GM23338 (cell line): ENCODE data around the gene RFFL. TPM values are rescaled to one million over a fixed set of nuclear protein-coding genes. Genes with fewer than 3 reads are reported as not detected.
"Not testable (repeated sequence)": the region's sequence is repeated elsewhere in the genome, so short reads cannot be mapped to it uniquely, and the experiment has no call there.

ENCODE experiments used
- ATAC-seq: fragments of 200-7000 bp; cut with Tn5 transposase; 3 replicates; pipeline ENCODE4 v1.9.1; 2020
- DNase-seq: peaks from one replicate; pipeline ENCODE4 v3.0.0-alpha.2; 2015; ENCODE audit warnings: low spot score
- H2AFZ ChIP-seq: fragments of 200-600 bp; sonication (generic); 2 replicates; pipeline ENCODE4 v1.8.0; 2016; ENCODE audit warnings: antibody characterized with exemption, mild to moderate bottlenecking, moderate library complexity
- H3F3A ChIP-seq: fragments of 200-600 bp; sonication (generic); replicated peaks from 2 replicates; pipeline ENCODE4 v1.8.0; 2017; ENCODE audit warnings: antibody characterized with exemption, mixed run types, low read depth
- H3K27ac ChIP-seq: fragments of 200-600 bp; sonication (generic); 2 replicates; pipeline ENCODE4 v1.6.1; 2016; ENCODE audit warnings: low read depth
- H3K27me3 ChIP-seq: fragments of 200-600 bp; sonication (generic); 2 replicates; pipeline ENCODE4 v1.8.0; 2016; ENCODE audit warnings: mild to moderate bottlenecking, mixed run types, moderate library complexity; ENCODE audit not compliant: insufficient read depth
- H3K36me3 ChIP-seq: fragments of 200-600 bp; sonication (generic); 2 replicates; pipeline ENCODE4 v1.8.0; 2016; ENCODE audit warnings: mild to moderate bottlenecking; ENCODE audit not compliant: insufficient read depth
- H3K4me1 ChIP-seq: fragments of 200-600 bp; sonication (generic); 2 replicates; pipeline ENCODE4 v1.8.0; 2016; ENCODE audit warnings: mild to moderate bottlenecking, moderate library complexity; ENCODE audit not compliant: insufficient read depth
- H3K4me2 ChIP-seq: fragments of 200-600 bp; sonication (generic); 2 replicates; pipeline ENCODE4 v1.7.1; 2017; ENCODE audit warnings: mixed run types
- H3K4me3 ChIP-seq: fragments of 200-600 bp; sonication (generic); 2 replicates; pipeline ENCODE4 v1.6.1; 2016; ENCODE audit warnings: mixed run types
- H3K79me2 ChIP-seq: fragments of 200-600 bp; sonication (generic); replicated peaks from 2 replicates; pipeline ENCODE4 v1.8.0; 2017; ENCODE audit warnings: mild to moderate bottlenecking; ENCODE audit not compliant: insufficient read depth
- H3K9me2 ChIP-seq: fragments of 200-600 bp; sonication (generic); 2 replicates; pipeline ENCODE4 v1.8.0; 2017; ENCODE audit not compliant: insufficient read depth
- H4K20me1 ChIP-seq: fragments of 200-600 bp; sonication (generic); replicated peaks from 2 replicates; pipeline ENCODE4 v1.8.0; 2017; ENCODE audit warnings: mild to moderate bottlenecking; ENCODE audit not compliant: insufficient read depth
- H3K27ac Mint-ChIP-seq: 2 replicates; pipeline ENCODE4 v1.8.0; 2020; ENCODE audit warnings: inconsistent platforms, mild to moderate bottlenecking, moderate library complexity, mixed read lengths
- H3K27me3 Mint-ChIP-seq: 3 replicates; pipeline ENCODE4 v1.8.0; 2022; ENCODE audit warnings: low read depth, mild to moderate bottlenecking, moderate library complexity, mixed read lengths, inconsistent platforms; ENCODE audit not compliant: insufficient read depth, poor library complexity
- H3K36me3 Mint-ChIP-seq: 3 replicates; pipeline ENCODE4 v1.8.0; 2021; ENCODE audit warnings: low read depth, mild to moderate bottlenecking, inconsistent platforms, moderate library complexity, mixed read lengths
- H3K4me1 Mint-ChIP-seq: 3 replicates; pipeline ENCODE4 v1.8.0; 2020; ENCODE audit warnings: mild to moderate bottlenecking, inconsistent platforms, mixed read lengths
- H3K4me3 Mint-ChIP-seq: 3 replicates; pipeline ENCODE4 v1.8.0; 2021; ENCODE audit warnings: moderate library complexity, mild to moderate bottlenecking, inconsistent platforms, mixed read lengths
- H3K9me3 Mint-ChIP-seq: 3 replicates; pipeline ENCODE4 v1.8.0; 2020; ENCODE audit warnings: moderate library complexity, mild to moderate bottlenecking, inconsistent platforms, mixed read lengths
- ETS1 ChIP-seq: IDR thresholded peaks from 2 replicates; pipeline ENCODE4 v1.6.1; 2016; ENCODE audit warnings: antibody characterized with exemption
- EZH2 ChIP-seq: fragments of 200-600 bp; sonication (generic); IDR thresholded peaks from one replicate; pipeline ENCODE4 v1.8.0; 2017; ENCODE audit warnings: antibody characterized with exemption, mild to moderate bottlenecking, low read depth; ENCODE audit not compliant: unreplicated experiment
- NANOG ChIP-seq: IDR thresholded peaks from 2 replicates; pipeline ENCODE4 v1.6.1; 2016; ENCODE audit warnings: antibody characterized with exemption, borderline replicate concordance
- REST ChIP-seq: IDR thresholded peaks from one replicate; pipeline ENCODE4 v1.6.1; 2018; ENCODE audit warnings: antibody characterized with exemption; ENCODE audit not compliant: unreplicated experiment
- STAT1 ChIP-seq: IDR thresholded peaks from one replicate; pipeline ENCODE4 v1.6.1; 2016; ENCODE audit warnings: antibody characterized with exemption; ENCODE audit not compliant: unreplicated experiment
- ZNF462 ChIP-seq: fragments of 250-450 bp; sonication (Bioruptor Pico); IDR thresholded peaks from 2 replicates; pipeline ENCODE4 v1.5.0; 2020; ENCODE audit warnings: mild to moderate bottlenecking, moderate library complexity
- polyA plus RNA-seq: library from polyadenylated mRNA; unstranded; fragments of >200 nt; fragmentation: Nextera tagmentation; extraction: Ambion mirVana; gene quantifications from 2 replicates; pipeline ENCODE4 v1.2.1, GENCODE V29; 2016
- total RNA-seq: library from RNA; depleted of rRNA; stranded (reverse); fragments of >200 nt; shearing (Covaris generic); gene quantifications from 2 replicates; pipeline ENCODE4 v1.2.3, GENCODE V29; 2014

The RFFL gene
- total and polyA plus RNA-seq, 2 experiments from 2014 or later: 4.1 to 22.2 TPM

GRCh38 chr17:35028531-35029262 lies 34.8 kb downstream of the RFFL start:
- Mint-ChIP-seq H3K4me3 (no peak overlapping the region), H3K36me3 (no peaks in the 10 kb centered on the region), H3K27me3 (peaks cover 3% of the 10 kb centered on the region), H3K4me1 (peaks cover 5% of the 10 kb centered on the region; the same call in 1 of the 3 replicates), H3K27ac (no peak overlapping the region), H3K9me3 (no peaks in the 10 kb centered on the region)
- Histone ChIP-seq H3K79me2 (no peaks in the 10 kb centered on the region), H4K20me1 (no peaks in the 10 kb centered on the region; the same call in 1 of the 2 replicates), H3F3A (0 out of 2 replicates have a peak, but pooled peaks cover 5% of the 10 kb centered on the region), H3K36me3 (no peaks in the 10 kb centered on the region), H3K4me1 (no peaks in the 10 kb centered on the region), H3K4me3 (no peak overlapping the region), H3K9me2 (no peaks in the 10 kb centered on the region), H3K27ac (no peak overlapping the region), H2AFZ (no peak overlapping the region), H3K27me3 (no peaks in the 10 kb centered on the region), H3K4me2 (no peak overlapping the region)
- ATAC-seq (no peak), DNase-seq (no peak)
- TF ChIP-seq STAT1 (no peak), REST (no peak), NANOG (no peak), ETS1 (no peak), EZH2 (no peak), ZNF462 (CRISPR knock-in tag) (no peak)

- H3F3A ChIP-seq, H3K9me2 ChIP-seq, H4K20me1 ChIP-seq, H3K27me3 Mint-ChIP-seq, H3K4me1 Mint-ChIP-seq, H3K79me2 ChIP-seq, H3K36me3 Mint-ChIP-seq, H3K27ac Mint-ChIP-seq, H3K9me3 Mint-ChIP-seq, ATAC-seq, H3K27me3 ChIP-seq, DNase-seq, H3K36me3 ChIP-seq, H3K27ac ChIP-seq, H3K4me2 ChIP-seq, H3K4me3 ChIP-seq, H3K4me3 Mint-ChIP-seq, H3K4me1 ChIP-seq, H2AFZ ChIP-seq: not testable (repeated sequence)
Measured at GRCh38 chr17:35028097-35028496, 35.4 kb downstream of the RFFL start.
